Measurements from ENCODE around the gene BCO2. TPM values are rescaled to one million over a fixed set of nuclear protein-coding genes. Genes with fewer than 3 reads are reported as not detected.

The BCO2 gene
- total and polyA plus RNA-seq, 10 of the 15 experiments (the other 5 are each of a cell fraction or from before 2014, with no cell fraction given), result 0.29 to 1.0 (median 0.57) TPM

- no peak overlapping the region for H3K4me3 ChIP-seq
- RAD21 ChIA-PET (ENCODE audit: unreplicated experiment), result no interaction called here
- no peaks in the 10 kb centered on the region for H3K79me2 ChIP-seq (ENCODE audit: control insufficient read depth, insufficient read depth, low read length)
- no peak for ATAC-seq
- H2AFZ ChIP-seq (ENCODE audit: control insufficient read depth, low read depth, low read length), result no peak overlapping the region
- CTCF ChIA-PET, result interaction anchor here (0.6 to 1.0 kb wide), 2 partner anchors 15 to 17 kb away, joined by 3 to 4 read pairs; no protein-coding TSS in a partner anchor
- intact Hi-C loops (cut with micrococcal nuclease; ENCODE audit: unreplicated experiment) (no loop called here), in situ Hi-C loops (cut with MboI) (no loop called here)
- no peak overlapping the region for H3K4me2 ChIP-seq (ENCODE audit: control insufficient read depth, insufficient read depth)
- FAIRE-seq, result no peak
- H3K27ac ChIP-seq (ENCODE audit: control insufficient read depth, insufficient read depth), result no peak overlapping the region
- POLR2A ChIA-PET, result no interaction called here
- DNase-seq (ENCODE audit: low read depth, low spot score), result no peak
- no peak overlapping the region for H3K9ac ChIP-seq (ENCODE audit: control insufficient read depth, insufficient read depth, low read length)
- no peaks in the 10 kb centered on the region for H4K20me1 ChIP-seq (ENCODE audit: control insufficient read depth, insufficient read depth)
- 0 out of 2 replicates have a peak, but pooled peaks cover 2% of the 10 kb centered on the region for H3K4me1 ChIP-seq (ENCODE audit: control insufficient read depth, insufficient read depth, low read length)
- H3K9me3 ChIP-seq (replicated peaks; ENCODE audit: control insufficient read depth, insufficient read depth, low read length), result no peaks in the 10 kb centered on the region
- SMC1A ChIA-PET (ENCODE audit: uncharacterized antibody, unreplicated experiment), result interaction anchor here (1.2 to 1.4 kb wide), 2 partner anchors 10 to 13 kb away, joined by 3 to 4 read pairs; no protein-coding TSS in a partner anchor
- H3K36me3 ChIP-seq (ENCODE audit: control insufficient read depth in 2 of 2, insufficient read depth in 2 of 2, low read length in 1 of 2), result no peaks in the 10 kb centered on the region
- TF ChIP-seq MXI1 (IDR thresholded peaks at IDR 0.05; ENCODE audit: low read depth, low read length) (no peak), RAD21 (IDR thresholded peaks at IDR 0.05; ENCODE audit: insufficient read depth, low read depth, low read length) (no peak), CBX5 (IDR thresholded peaks at IDR 0.05; ENCODE audit: low read depth) (no peak), DPF2 (IDR thresholded peaks at IDR 0.05) (no peak)
- BruUV-seq (replicated peaks), result no TSS peak
- H3K27me3 ChIP-seq (replicated peaks in 1 of 2; ENCODE audit: control insufficient read depth in 2 of 2, insufficient read depth in 2 of 2, low read length in 1 of 2), result no peaks in the 10 kb centered on the region; a peak in 1 of 4 replicates
- 28% methylated on average over 3 of the region's 3 CpGs for WGBS (ENCODE audit: insufficient coverage, insufficient replicate concordance, low lambda C conversion rate, missing lambda C conversion rate)
Observed at GRCh38 chr11:112128483-112129121, 46.7 kb upstream of the BCO2 start.

GRCh38 chr11:112129656-112130055 lies 45.7 kb upstream of the BCO2 start:
- Histone ChIP-seq H3K4me3 (no peak overlapping the region), H3K4me1 (ENCODE audit: control insufficient read depth, insufficient read depth, low read length) (0 out of 2 replicates have a peak, but pooled peaks cover 2% of the 10 kb centered on the region), H3K9me3 (replicated peaks; ENCODE audit: control insufficient read depth, insufficient read depth, low read length) (no peaks in the 10 kb centered on the region), H3K79me2 (ENCODE audit: control insufficient read depth, insufficient read depth, low read length) (no peaks in the 10 kb centered on the region), H2AFZ (ENCODE audit: control insufficient read depth, low read depth, low read length) (no peak overlapping the region), H4K20me1 (ENCODE audit: control insufficient read depth, insufficient read depth) (no peaks in the 10 kb centered on the region), H3K36me3 (ENCODE audit: control insufficient read depth in 2 of 2, insufficient read depth in 2 of 2, low read length in 1 of 2) (no peaks in the 10 kb centered on the region), H3K27ac (ENCODE audit: control insufficient read depth, insufficient read depth) (no peak overlapping the region), H3K9ac (ENCODE audit: control insufficient read depth, insufficient read depth, low read length) (no peak overlapping the region), H3K27me3 (replicated peaks in 1 of 2; ENCODE audit: control insufficient read depth in 2 of 2, insufficient read depth in 2 of 2, low read length in 1 of 2) (no peaks in the 10 kb centered on the region; a peak in 1 of 4 replicates), H3K4me2 (ENCODE audit: control insufficient read depth, insufficient read depth) (no peak overlapping the region)
- ChIA-PET RAD21 (ENCODE audit: unreplicated experiment) (no interaction called here), POLR2A (no interaction called here), SMC1A (ENCODE audit: uncharacterized antibody, unreplicated experiment) (interaction anchor here (1.4 to 2.0 kb wide), 2 partner anchors 8 to 12 kb away, joined by 3 to 6 read pairs; no protein-coding TSS in a partner anchor), CTCF (no interaction called here)
- in situ Hi-C loops (cut with MboI) (no loop called here), intact Hi-C loops (cut with micrococcal nuclease; ENCODE audit: unreplicated experiment) (no loop called here)
- TF ChIP-seq LARP7 (IDR thresholded peaks at IDR 0.05) (no peak), TCF12 (IDR thresholded peaks at IDR 0.05; ENCODE audit: low read depth, low read length) (no peak), IRF5 (IDR thresholded peaks at IDR 0.05; ENCODE audit: borderline replicate concordance) (no peak), ZNF622 (IDR thresholded peaks at IDR 0.05) (no peak), HCFC1 (IDR thresholded peaks at IDR 0.05; ENCODE audit: low read length) (no peak), ASH2L (IDR thresholded peaks at IDR 0.05; ENCODE audit: borderline replicate concordance, low read depth) (no peak), SMAD5 (IDR thresholded peaks at IDR 0.05; ENCODE audit: low read depth) (no peak), MAX (IDR thresholded peaks at IDR 0.05; ENCODE audit: low read depth, low read length) (no peak), BHLHE40 (IDR thresholded peaks at IDR 0.05; ENCODE audit: borderline replicate concordance in 1 of 2, low read depth in 2 of 2, low read length in 1 of 2) (no peak), SRF (IDR thresholded peaks at IDR 0.05; ENCODE audit: low read depth in 2 of 2, low read length in 2 of 2) (no peak), CBX3 (IDR thresholded peaks at IDR 0.05; ENCODE audit: borderline replicate concordance, low read depth) (no peak), SMARCA5 (IDR thresholded peaks at IDR 0.05) (no peak), RAD21 (IDR thresholded peaks at IDR 0.05; ENCODE audit: insufficient read depth, low read depth, low read length) (no peak)
- FAIRE-seq (no peak), ATAC-seq (no peak), DNase-seq (ENCODE audit: low read depth, low spot score) (no peak)
- no TSS peak for BruUV-seq (replicated peaks)
- WGBS (ENCODE audit: insufficient coverage, insufficient replicate concordance, low lambda C conversion rate, missing lambda C conversion rate), result 91% methylated on average over 5 of the region's 5 CpGs

All from GM12878 (cell line).